Breast epithelium (tissue), 3 donors: ENCODE results near the gene FAM110C.

Source experiments
- POLR2A ChIP-seq: fragments of 450-650 bp; IDR thresholded peaks from one replicate; pipeline ENCODE4 v1.6.1; 2016; ENCODE audit warnings: antibody characterized with exemption, mild to moderate bottlenecking, moderate library complexity
- TF ChIP-seq, protein P1 (sequence below), 3 donors: fragments of 450-650 bp; IDR thresholded peaks; one replicate each; pipeline ENCODE4 v1.5.1; 2016 to 2017; ENCODE audit warnings: antibody characterized with exemption in 3 of 3, mild to moderate bottlenecking in 3 of 3, moderate library complexity in 3 of 3

DNA sequence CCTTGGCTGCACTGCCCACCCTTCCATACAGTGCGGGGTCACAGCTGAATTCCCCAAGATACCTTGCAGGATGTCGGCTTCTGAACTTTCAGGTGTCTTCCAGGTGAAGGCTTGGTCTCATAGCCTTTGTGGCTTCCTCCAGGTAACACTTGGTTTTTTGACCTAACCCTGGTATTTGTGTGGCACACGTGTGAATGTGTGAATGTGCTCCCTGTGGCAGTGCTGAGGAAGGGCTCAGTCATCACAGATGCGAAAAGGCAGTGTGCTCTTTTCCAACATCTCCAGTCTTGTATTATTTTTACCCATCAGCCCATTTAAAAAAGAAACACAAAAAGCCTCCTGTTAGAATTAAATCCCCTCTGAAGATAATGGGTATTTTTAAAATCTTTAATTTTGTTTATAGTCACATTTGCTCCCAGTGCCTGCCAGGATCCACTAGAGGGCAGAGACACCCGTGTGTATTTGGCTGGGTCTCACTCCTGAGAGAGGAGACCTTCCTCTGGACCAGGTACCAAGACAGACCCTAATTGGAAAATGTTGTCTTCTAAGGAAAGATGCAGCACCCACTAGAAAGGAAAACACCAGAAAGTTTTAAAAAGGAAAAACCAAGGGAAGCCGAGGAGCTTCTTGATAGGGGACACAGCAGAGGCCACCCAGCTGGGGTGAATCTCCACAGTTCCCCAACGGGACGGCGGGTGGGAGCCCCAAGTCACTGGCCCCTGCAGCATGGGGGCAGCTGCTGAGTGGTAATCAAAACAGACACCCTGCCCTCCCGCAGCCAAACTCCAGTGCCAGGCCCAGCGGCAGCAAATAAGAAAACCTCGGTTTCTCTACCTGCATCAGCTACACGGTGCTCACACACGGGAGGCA lies 27.7 kb downstream of the FAM110C start:
- TF ChIP-seq, protein P1, sequence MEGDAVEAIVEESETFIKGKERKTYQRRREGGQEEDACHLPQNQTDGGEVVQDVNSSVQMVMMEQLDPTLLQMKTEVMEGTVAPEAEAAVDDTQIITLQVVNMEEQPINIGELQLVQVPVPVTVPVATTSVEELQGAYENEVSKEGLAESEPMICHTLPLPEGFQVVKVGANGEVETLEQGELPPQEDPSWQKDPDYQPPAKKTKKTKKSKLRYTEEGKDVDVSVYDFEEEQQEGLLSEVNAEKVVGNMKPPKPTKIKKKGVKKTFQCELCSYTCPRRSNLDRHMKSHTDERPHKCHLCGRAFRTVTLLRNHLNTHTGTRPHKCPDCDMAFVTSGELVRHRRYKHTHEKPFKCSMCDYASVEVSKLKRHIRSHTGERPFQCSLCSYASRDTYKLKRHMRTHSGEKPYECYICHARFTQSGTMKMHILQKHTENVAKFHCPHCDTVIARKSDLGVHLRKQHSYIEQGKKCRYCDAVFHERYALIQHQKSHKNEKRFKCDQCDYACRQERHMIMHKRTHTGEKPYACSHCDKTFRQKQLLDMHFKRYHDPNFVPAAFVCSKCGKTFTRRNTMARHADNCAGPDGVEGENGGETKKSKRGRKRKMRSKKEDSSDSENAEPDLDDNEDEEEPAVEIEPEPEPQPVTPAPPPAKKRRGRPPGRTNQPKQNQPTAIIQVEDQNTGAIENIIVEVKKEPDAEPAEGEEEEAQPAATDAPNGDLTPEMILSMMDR (IDR thresholded peaks at IDR 0.05): peak in 2 of 3 donors; percentile 41 to 42
- TF ChIP-seq POLR2A: no peak
